Memory B cell (primary cell): ENCODE data around the gene SLC4A1AP.
"Not testable (repeated sequence)": the region's sequence is repeated elsewhere in the genome, so short reads cannot be mapped to it uniquely, and the experiment has no call there.

Experiments
- ATAC-seq: fragments of 150-1000 bp; cut with Tn5 transposase; 2 replicates; pipeline ENCODE4 v1.10.0; 2021; ENCODE audit warnings: low read depth, mild to moderate bottlenecking, moderate library complexity
- DNase-seq, 2 donors: peaks; one replicate each; pipeline ENCODE4 v3.0.0; 2022; ENCODE audit warnings: low spot score in 2 of 2
- H3K27ac Mint-ChIP-seq: one replicate; pipeline ENCODE4 v1.8.0; 2022; ENCODE audit warnings: mild to moderate bottlenecking, moderate library complexity, mixed read lengths
- H3K27me3 Mint-ChIP-seq: one replicate; pipeline ENCODE4 v1.8.0; 2022; ENCODE audit warnings: mixed read lengths
- H3K36me3 Mint-ChIP-seq: one replicate; pipeline ENCODE4 v1.8.0; 2022; ENCODE audit warnings: mild to moderate bottlenecking, mixed read lengths
- H3K4me1 Mint-ChIP-seq: one replicate; pipeline ENCODE4 v1.8.0; 2022; ENCODE audit warnings: mixed read lengths
- H3K4me3 Mint-ChIP-seq: one replicate; pipeline ENCODE4 v1.8.0; 2022; ENCODE audit warnings: mild to moderate bottlenecking, moderate library complexity, mixed read lengths
- H3K9me3 Mint-ChIP-seq: one replicate; pipeline ENCODE4 v1.8.0; 2022; ENCODE audit warnings: mixed read lengths

The SLC4A1AP gene

GRCh38 chr2:27664622-27665363, 1.1 kb downstream of the SLC4A1AP start:
- DNase-seq = no peak
- ATAC-seq = no peak
- Mint-ChIP-seq H3K4me3 (peak overlapping the region; percentile 100), H3K36me3 (peaks cover 20% of the 10 kb centered on the region), H3K4me1 (peaks cover 19% of the 10 kb centered on the region), H3K27ac (no peak overlapping the region), H3K9me3 (no peaks in the 10 kb centered on the region), H3K27me3 (no peaks in the 10 kb centered on the region)

- ATAC-seq (no peak), DNase-seq (no peak)
- Mint-ChIP-seq H3K9me3 (no peaks in the 10 kb centered on the region), H3K4me1 (peaks cover 16% of the 10 kb centered on the region), H3K27ac (no peak overlapping the region), H3K36me3 (peaks cover 21% of the 10 kb centered on the region), H3K27me3 (no peaks in the 10 kb centered on the region), H3K4me3 (no peak overlapping the region)
Measured at GRCh38 chr2:27667446-27667845, 3.8 kb downstream of the SLC4A1AP start.

- peaks cover 35% of the 10 kb centered on the region for H3K36me3 Mint-ChIP-seq
- ATAC-seq = no peak
Measured at GRCh38 chr2:27671235-27671634, 7.5 kb downstream of the SLC4A1AP start.

GRCh38 chr2:27672723-27673486, 9.2 kb downstream of the SLC4A1AP start:
- Mint-ChIP-seq H3K9me3 (no peaks in the 10 kb centered on the region), H3K36me3 (peaks cover 34% of the 10 kb centered on the region), H3K27me3 (no peaks in the 10 kb centered on the region), H3K27ac (peak overlapping the region; percentile 52), H3K4me1 (peaks cover 4% of the 10 kb centered on the region), H3K4me3 (no peak overlapping the region)
- DNase-seq = no peak
- ATAC-seq = no peak

More at GRCh38 chr2:27671235-27671634, 7.5 kb downstream of the SLC4A1AP start:
- Mint-ChIP-seq H3K4me3 (no peak overlapping the region), H3K27ac (no peak overlapping the region), H3K4me1 (peaks cover 7% of the 10 kb centered on the region), H3K9me3 (no peaks in the 10 kb centered on the region), H3K27me3 (no peaks in the 10 kb centered on the region)
- DNase-seq = no peak

- DNase-seq (no peak), ATAC-seq (no peak)
- H3K4me3 Mint-ChIP-seq = no peak overlapping the region
- H3K36me3 Mint-ChIP-seq = peaks cover 21% of the 10 kb centered on the region
- no peaks in the 10 kb centered on the region for H3K9me3 Mint-ChIP-seq
- no peak overlapping the region for H3K27ac Mint-ChIP-seq
- H3K27me3 Mint-ChIP-seq = no peaks in the 10 kb centered on the region
- no peaks in the 10 kb centered on the region for H3K4me1 Mint-ChIP-seq
Measured at GRCh38 chr2:27680571-27680970, 16.9 kb downstream of the SLC4A1AP start.

GRCh38 chr2:27681841-27682240, 18.2 kb downstream of the SLC4A1AP start:
- H3K36me3 Mint-ChIP-seq = peaks cover 21% of the 10 kb centered on the region
- no peak for DNase-seq
- no peak overlapping the region for H3K4me3 Mint-ChIP-seq

GRCh38 chr2:27682334-27682771, 18.7 kb downstream of the SLC4A1AP start:
- H3K27me3 Mint-ChIP-seq, H3K9me3 Mint-ChIP-seq, H3K4me3 Mint-ChIP-seq, H3K4me1 Mint-ChIP-seq, H3K27ac Mint-ChIP-seq, DNase-seq, ATAC-seq: not testable (repeated sequence)
- H3K36me3 Mint-ChIP-seq = peaks cover 21% of the 10 kb centered on the region

More at GRCh38 chr2:27681841-27682240, 18.2 kb downstream of the SLC4A1AP start:
- H3K9me3 Mint-ChIP-seq = no peaks in the 10 kb centered on the region
- no peak overlapping the region for H3K27ac Mint-ChIP-seq
- H3K27me3 Mint-ChIP-seq = no peaks in the 10 kb centered on the region
- no peaks in the 10 kb centered on the region for H3K4me1 Mint-ChIP-seq
- ATAC-seq = no peak

GRCh38 chr2:27683390-27684071, 19.8 kb downstream of the SLC4A1AP start:
- no peaks in the 10 kb centered on the region for H3K9me3 Mint-ChIP-seq
- ATAC-seq (peak; percentile 92), DNase-seq (peak; percentile 91)
- no peak overlapping the region for H3K4me3 Mint-ChIP-seq
- peak overlapping the region; percentile 64 for H3K27ac Mint-ChIP-seq
- H3K27me3 Mint-ChIP-seq = no peaks in the 10 kb centered on the region
- peaks cover 19% of the 10 kb centered on the region for H3K36me3 Mint-ChIP-seq
- no peaks in the 10 kb centered on the region for H3K4me1 Mint-ChIP-seq

GRCh38 chr2:27685006-27685405, 21.3 kb downstream of the SLC4A1AP start:
- not testable (repeated sequence) for H3K4me3 Mint-ChIP-seq, H3K9me3 Mint-ChIP-seq, DNase-seq, H3K27ac Mint-ChIP-seq, H3K4me1 Mint-ChIP-seq, ATAC-seq, H3K27me3 Mint-ChIP-seq
- peaks cover 15% of the 10 kb centered on the region for H3K36me3 Mint-ChIP-seq

- Mint-ChIP-seq H3K27me3 (no peaks in the 10 kb centered on the region), H3K9me3 (no peaks in the 10 kb centered on the region), H3K27ac (no peak overlapping the region), H3K4me1 (no peaks in the 10 kb centered on the region), H3K4me3 (no peak overlapping the region), H3K36me3 (peaks cover 15% of the 10 kb centered on the region)
- ATAC-seq = no peak
- no peak for DNase-seq
Measured at GRCh38 chr2:27685577-27685976, 21.9 kb downstream of the SLC4A1AP start.

- Mint-ChIP-seq H3K36me3 (peaks cover 21% of the 10 kb centered on the region), H3K27ac (no peak overlapping the region), H3K27me3 (no peaks in the 10 kb centered on the region), H3K4me1 (no peaks in the 10 kb centered on the region), H3K4me3 (no peak overlapping the region), H3K9me3 (no peaks in the 10 kb centered on the region)
- no peak for ATAC-seq
- no peak for DNase-seq
Measured at GRCh38 chr2:27687232-27687631, 23.5 kb downstream of the SLC4A1AP start.

- Mint-ChIP-seq H3K27me3 (no peaks in the 10 kb centered on the region), H3K4me3 (no peak overlapping the region), H3K36me3 (peaks cover 21% of the 10 kb centered on the region)
Measured at GRCh38 chr2:27689424-27689823, 25.7 kb downstream of the SLC4A1AP start.

GRCh38 chr2:27690052-27690451, 26.4 kb downstream of the SLC4A1AP start:
- DNase-seq = no peak
- H3K36me3 Mint-ChIP-seq = peaks cover 18% of the 10 kb centered on the region
- no peak for ATAC-seq
- no peak overlapping the region for H3K27ac Mint-ChIP-seq
- H3K27me3 Mint-ChIP-seq = no peaks in the 10 kb centered on the region
- H3K9me3 Mint-ChIP-seq = no peaks in the 10 kb centered on the region
- H3K4me1 Mint-ChIP-seq = no peaks in the 10 kb centered on the region
- H3K4me3 Mint-ChIP-seq = no peak overlapping the region

More at GRCh38 chr2:27689424-27689823, 25.7 kb downstream of the SLC4A1AP start:
- Mint-ChIP-seq H3K27ac (no peak overlapping the region), H3K4me1 (no peaks in the 10 kb centered on the region), H3K9me3 (no peaks in the 10 kb centered on the region)
- no peak for ATAC-seq
- no peak for DNase-seq

GRCh38 chr2:27697660-27698059, 34.0 kb downstream of the SLC4A1AP start:
- no peaks in the 10 kb centered on the region for H3K27me3 Mint-ChIP-seq
- H3K4me1 Mint-ChIP-seq = no peaks in the 10 kb centered on the region
- H3K27ac Mint-ChIP-seq = no peak overlapping the region
- H3K9me3 Mint-ChIP-seq = no peaks in the 10 kb centered on the region
- ATAC-seq = no peak
- DNase-seq = no peak
- peaks cover 11% of the 10 kb centered on the region for H3K36me3 Mint-ChIP-seq
- no peak overlapping the region for H3K4me3 Mint-ChIP-seq
